Measurements from ENCODE around the gene TBC1D4. TPM values are rescaled to one million over a fixed set of nuclear protein-coding genes. Genes with fewer than 3 reads are reported as not detected.

Gene TBC1D4
- total RNA-seq, 1 donor from 2014 or later, result 26.1 TPM

DNA sequence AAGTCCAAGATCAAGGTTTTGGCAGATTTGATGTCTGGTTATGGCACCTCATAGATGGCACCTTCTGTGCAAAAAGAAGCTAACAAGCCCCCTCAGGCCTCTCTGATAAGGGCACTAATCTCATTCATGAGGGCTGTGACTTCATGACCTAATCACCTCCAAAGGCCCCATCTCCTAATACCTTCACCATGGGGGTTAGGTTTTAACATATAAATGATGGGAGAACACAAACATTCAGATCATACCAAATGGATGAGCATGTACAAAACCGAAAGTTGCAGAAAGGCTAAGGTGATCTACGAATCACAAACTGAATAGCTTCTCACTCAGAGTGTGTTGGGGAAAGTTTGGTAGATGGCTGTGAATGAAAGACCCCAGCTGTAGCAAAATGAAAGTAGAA, 217.4 kb downstream of the TBC1D4 start:
- TF ChIP-seq, protein P1, sequence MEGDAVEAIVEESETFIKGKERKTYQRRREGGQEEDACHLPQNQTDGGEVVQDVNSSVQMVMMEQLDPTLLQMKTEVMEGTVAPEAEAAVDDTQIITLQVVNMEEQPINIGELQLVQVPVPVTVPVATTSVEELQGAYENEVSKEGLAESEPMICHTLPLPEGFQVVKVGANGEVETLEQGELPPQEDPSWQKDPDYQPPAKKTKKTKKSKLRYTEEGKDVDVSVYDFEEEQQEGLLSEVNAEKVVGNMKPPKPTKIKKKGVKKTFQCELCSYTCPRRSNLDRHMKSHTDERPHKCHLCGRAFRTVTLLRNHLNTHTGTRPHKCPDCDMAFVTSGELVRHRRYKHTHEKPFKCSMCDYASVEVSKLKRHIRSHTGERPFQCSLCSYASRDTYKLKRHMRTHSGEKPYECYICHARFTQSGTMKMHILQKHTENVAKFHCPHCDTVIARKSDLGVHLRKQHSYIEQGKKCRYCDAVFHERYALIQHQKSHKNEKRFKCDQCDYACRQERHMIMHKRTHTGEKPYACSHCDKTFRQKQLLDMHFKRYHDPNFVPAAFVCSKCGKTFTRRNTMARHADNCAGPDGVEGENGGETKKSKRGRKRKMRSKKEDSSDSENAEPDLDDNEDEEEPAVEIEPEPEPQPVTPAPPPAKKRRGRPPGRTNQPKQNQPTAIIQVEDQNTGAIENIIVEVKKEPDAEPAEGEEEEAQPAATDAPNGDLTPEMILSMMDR (IDR thresholded peaks at IDR 0.05), result no peak
- no peaks in the 10 kb centered on the region for H3K36me3 ChIP-seq
- H3K4me1 ChIP-seq, result no peaks in the 10 kb centered on the region
- H3K9me3 ChIP-seq, result no peaks in the 10 kb centered on the region
- no peaks in the 10 kb centered on the region for H3K27me3 ChIP-seq
- H3K4me3 ChIP-seq, result no peak overlapping the region
- ATAC-seq (no peak), DNase-seq (no peak)
- H3K27ac ChIP-seq, result no peak overlapping the region
- intact Hi-C loops (cut with DNase I), result no loop called here

DNA sequence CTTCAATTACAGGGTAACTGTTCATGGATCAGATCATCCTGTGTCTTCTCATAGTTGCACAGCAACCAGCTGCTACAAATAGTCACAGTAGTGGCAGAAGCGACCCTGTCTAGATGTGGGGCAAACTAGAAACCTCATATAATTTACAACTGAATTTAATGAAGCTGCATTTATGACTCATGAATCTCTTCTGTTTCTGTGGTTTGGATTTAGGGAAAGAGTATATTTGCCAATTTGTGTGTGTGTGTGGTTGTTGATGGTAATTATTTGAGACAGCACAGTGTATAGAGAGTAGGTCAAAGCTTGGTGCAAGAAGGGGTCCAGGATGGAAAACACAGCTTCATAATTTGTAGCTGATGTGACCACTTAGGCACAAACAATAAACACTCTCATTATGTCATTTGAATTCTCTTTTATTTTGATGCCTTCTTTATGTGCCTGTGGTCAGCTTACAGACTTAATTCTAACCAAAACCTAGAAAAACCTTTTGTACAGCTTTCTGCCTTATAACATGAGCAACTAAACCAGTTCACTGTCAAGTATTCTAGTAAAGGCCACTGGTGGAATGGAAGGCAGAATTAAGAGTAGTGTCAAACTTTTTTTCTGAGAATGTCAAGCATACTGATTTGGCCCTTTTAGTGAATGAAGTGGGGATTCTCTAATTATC, 218.1 kb downstream of the TBC1D4 start:
- ATAC-seq, result no peak
- Histone ChIP-seq H3K9me3 (no peaks in the 10 kb centered on the region), H3K4me3 (no peak overlapping the region), H3K4me1 (no peaks in the 10 kb centered on the region), H3K27me3 (no peaks in the 10 kb centered on the region), H3K27ac (no peak overlapping the region), H3K36me3 (no peaks in the 10 kb centered on the region)
- intact Hi-C loops (cut with DNase I), result no loop called here
- TF ChIP-seq, protein P1 (IDR thresholded peaks at IDR 0.05), result no peak
- DNase-seq, result no peak

DNA sequence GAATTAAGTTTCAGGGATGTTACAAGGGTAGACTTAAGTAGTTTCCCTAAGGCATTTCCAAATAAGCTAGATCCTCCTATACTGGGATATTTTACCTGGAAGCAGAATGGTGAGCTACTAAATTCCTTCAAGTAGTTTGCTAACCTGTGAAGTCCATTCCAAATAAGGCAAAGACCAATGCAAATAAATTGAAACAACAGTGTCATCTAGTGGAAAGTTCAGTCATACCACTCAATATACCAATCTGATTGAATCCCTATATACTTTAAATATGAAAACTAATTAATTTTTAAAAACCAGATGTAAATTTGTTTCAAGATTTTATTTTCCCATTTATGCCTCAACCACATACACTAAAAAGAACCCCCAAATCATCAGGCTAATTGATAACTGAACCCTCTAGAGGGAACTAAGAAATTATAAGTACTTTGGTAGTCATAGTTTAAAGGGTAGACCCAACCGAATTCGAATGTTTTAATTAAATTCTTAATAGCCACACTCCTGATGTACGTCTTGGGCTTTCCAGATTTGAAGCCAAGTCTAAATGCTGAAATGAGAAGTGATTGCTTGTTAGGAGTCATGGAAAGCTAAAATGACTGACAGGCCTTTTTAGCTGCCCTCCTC, 223.7 kb downstream of the TBC1D4 start:
- H3K27me3 ChIP-seq, result no peaks in the 10 kb centered on the region
- H3K36me3 ChIP-seq, result no peaks in the 10 kb centered on the region
- intact Hi-C loops (cut with DNase I), result no loop called here
- H3K4me1 ChIP-seq, result no peaks in the 10 kb centered on the region
- no peak for DNase-seq
- no peak overlapping the region for H3K27ac ChIP-seq
- TF ChIP-seq, protein P1 (IDR thresholded peaks at IDR 0.05), result peak; percentile 57
- no peak overlapping the region for H3K4me3 ChIP-seq
- ATAC-seq, result peak; percentile 72
- H3K9me3 ChIP-seq, result no peaks in the 10 kb centered on the region

GRCh38 chr13:75256922-75257321, 225.0 kb downstream of the TBC1D4 start:
- H3K27me3 ChIP-seq, result no peaks in the 10 kb centered on the region
- intact Hi-C loops (cut with DNase I), result no loop called here
- TF ChIP-seq, protein P1 (IDR thresholded peaks at IDR 0.05), result no peak

GRCh38 chr13:75255653-75256052, 226.3 kb downstream of the TBC1D4 start:
- TF ChIP-seq, protein P1 (IDR thresholded peaks at IDR 0.05), result no peak
- Histone ChIP-seq H3K4me1 (no peaks in the 10 kb centered on the region), H3K36me3 (no peaks in the 10 kb centered on the region)

More at GRCh38 chr13:75256922-75257321, 225.0 kb downstream of the TBC1D4 start:
- Histone ChIP-seq H3K4me3 (no peak overlapping the region), H3K27ac (no peak overlapping the region), H3K36me3 (no peaks in the 10 kb centered on the region), H3K9me3 (no peaks in the 10 kb centered on the region), H3K4me1 (no peaks in the 10 kb centered on the region)
- no peak for DNase-seq
- no peak for ATAC-seq

More at GRCh38 chr13:75255653-75256052, 226.3 kb downstream of the TBC1D4 start:
- intact Hi-C loops (cut with DNase I), result no loop called here
- Histone ChIP-seq H3K9me3 (no peaks in the 10 kb centered on the region), H3K27ac (no peak overlapping the region), H3K4me3 (no peak overlapping the region), H3K27me3 (no peaks in the 10 kb centered on the region)
- ATAC-seq (no peak), DNase-seq (no peak)
